Loucy (cell line): ENCODE data around the gene PMAIP1.

ENCODE experiments used
- H2AFZ ChIP-seq: fragments of 200-600 bp; sonication (generic); 2 replicates; pipeline ENCODE4 v1.6.0; 2016; ENCODE audit warnings: antibody characterized with exemption, mild to moderate bottlenecking, low read length, moderate library complexity
- H3F3A ChIP-seq: fragments of 200-600 bp; 2 replicates; pipeline ENCODE4 v1.6.0; 2016; ENCODE audit warnings: antibody characterized with exemption, low read depth, mild to moderate bottlenecking
- H3K27me3 ChIP-seq: fragments of 200-600 bp; sonication (generic); 2 replicates; pipeline ENCODE4 v1.6.1; 2014; ENCODE audit warnings: low read length, mild to moderate bottlenecking; ENCODE audit not compliant: insufficient read depth, poor library complexity, severe bottlenecking
- H3K36me3 ChIP-seq: fragments of 200-600 bp; sonication (generic); 2 replicates; pipeline ENCODE4 v1.6.1; 2016; ENCODE audit warnings: low read length; ENCODE audit not compliant: insufficient read depth
- H3K4me1 ChIP-seq: fragments of 200-600 bp; sonication (generic); 2 replicates; pipeline ENCODE4 v1.5.1; 2014; ENCODE audit warnings: low read length, mild to moderate bottlenecking; ENCODE audit not compliant: insufficient read depth, poor library complexity, severe bottlenecking
- H3K4me2 ChIP-seq: fragments of 200-600 bp; sonication (generic); 2 replicates; pipeline ENCODE4 v1.6.0; 2014; ENCODE audit warnings: antibody characterized with exemption, low read length, low read depth, mild to moderate bottlenecking; ENCODE audit not compliant: poor library complexity, severe bottlenecking
- H3K4me3 ChIP-seq: fragments of 200-600 bp; sonication (generic); 2 replicates; pipeline ENCODE4 v1.5.1; 2014; ENCODE audit warnings: low read length, mild to moderate bottlenecking, mixed read lengths; ENCODE audit not compliant: poor library complexity, severe bottlenecking
- H3K79me2 ChIP-seq: fragments of 200-600 bp; sonication (generic); 2 replicates; pipeline ENCODE4 v1.6.1; 2014; ENCODE audit warnings: low read length; ENCODE audit not compliant: insufficient read depth
- H3K9ac ChIP-seq: fragments of 200-600 bp; sonication (generic); 2 replicates; pipeline ENCODE4 v1.6.0; 2014; ENCODE audit warnings: mild to moderate bottlenecking, low read depth, low read length, moderate library complexity; ENCODE audit not compliant: poor library complexity, severe bottlenecking
- H3K9me2 ChIP-seq: fragments of 200-600 bp; sonication (generic); replicated peaks from 2 replicates; pipeline ENCODE4 v1.6.1; 2016; ENCODE audit warnings: low read depth, low read length, mixed read lengths
- H3K9me3 ChIP-seq: fragments of 200-600 bp; sonication (generic); 2 replicates; pipeline ENCODE4 v1.6.1; 2014; ENCODE audit warnings: mild to moderate bottlenecking, antibody characterized with exemption, low read length, low read depth; ENCODE audit not compliant: insufficient read depth
- H4K20me1 ChIP-seq: fragments of 200-600 bp; sonication (generic); 2 replicates; pipeline ENCODE4 v1.6.0; 2014; ENCODE audit warnings: antibody characterized with exemption, low read length, mild to moderate bottlenecking; ENCODE audit not compliant: insufficient read depth, poor library complexity, severe bottlenecking
- EZH2phosphoT487 ChIP-seq: fragments of 200-600 bp; IDR thresholded peaks from 2 replicates; pipeline ENCODE4 v1.6.1; 2018; ENCODE audit warnings: antibody characterized with exemption, mild to moderate bottlenecking, moderate library complexity, borderline replicate concordance
- TF ChIP-seq, protein P1 (sequence below): fragments of 200-600 bp; sonication (generic); conservative IDR thresholded peaks from 2 replicates; pipeline ENCODE4 v1.5.1; 2014; ENCODE audit warnings: mild to moderate bottlenecking, antibody characterized with exemption, low read length

The PMAIP1 gene

DNA sequence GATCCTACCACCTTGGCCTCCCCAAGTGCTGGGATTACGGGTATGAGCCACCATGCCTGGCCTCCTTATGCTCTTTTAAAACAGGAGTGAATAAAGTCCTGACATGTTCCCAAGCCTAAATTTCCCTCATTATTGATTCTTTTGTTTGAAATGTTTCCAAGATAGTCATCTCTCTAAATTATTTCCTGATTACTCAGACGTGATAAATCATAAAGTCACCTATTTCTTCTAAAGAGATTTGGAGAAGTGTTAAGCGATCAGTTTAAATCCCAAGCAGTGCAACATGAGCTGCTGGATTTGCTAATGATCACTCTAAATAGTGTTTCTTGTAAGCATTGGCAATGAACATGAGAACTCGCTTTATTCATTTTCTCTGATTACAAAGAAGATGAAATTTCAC is 51.8 kb downstream of the PMAIP1 start:
- H4K20me1 ChIP-seq: no peaks in the 10 kb centered on the region
- no peak overlapping the region for H3K4me3 ChIP-seq
- H3K27me3 ChIP-seq: no peaks in the 10 kb centered on the region
- peaks cover 33% of the 10 kb centered on the region for H3K4me1 ChIP-seq
- no peak overlapping the region for H3K4me2 ChIP-seq
- no peaks in the 10 kb centered on the region for H3F3A ChIP-seq
- H3K79me2 ChIP-seq: no peaks in the 10 kb centered on the region
- TF ChIP-seq EZH2phosphoT487: no peak
- TF ChIP-seq, protein P1, sequence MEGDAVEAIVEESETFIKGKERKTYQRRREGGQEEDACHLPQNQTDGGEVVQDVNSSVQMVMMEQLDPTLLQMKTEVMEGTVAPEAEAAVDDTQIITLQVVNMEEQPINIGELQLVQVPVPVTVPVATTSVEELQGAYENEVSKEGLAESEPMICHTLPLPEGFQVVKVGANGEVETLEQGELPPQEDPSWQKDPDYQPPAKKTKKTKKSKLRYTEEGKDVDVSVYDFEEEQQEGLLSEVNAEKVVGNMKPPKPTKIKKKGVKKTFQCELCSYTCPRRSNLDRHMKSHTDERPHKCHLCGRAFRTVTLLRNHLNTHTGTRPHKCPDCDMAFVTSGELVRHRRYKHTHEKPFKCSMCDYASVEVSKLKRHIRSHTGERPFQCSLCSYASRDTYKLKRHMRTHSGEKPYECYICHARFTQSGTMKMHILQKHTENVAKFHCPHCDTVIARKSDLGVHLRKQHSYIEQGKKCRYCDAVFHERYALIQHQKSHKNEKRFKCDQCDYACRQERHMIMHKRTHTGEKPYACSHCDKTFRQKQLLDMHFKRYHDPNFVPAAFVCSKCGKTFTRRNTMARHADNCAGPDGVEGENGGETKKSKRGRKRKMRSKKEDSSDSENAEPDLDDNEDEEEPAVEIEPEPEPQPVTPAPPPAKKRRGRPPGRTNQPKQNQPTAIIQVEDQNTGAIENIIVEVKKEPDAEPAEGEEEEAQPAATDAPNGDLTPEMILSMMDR: no peak
- no peaks in the 10 kb centered on the region for H3K9me2 ChIP-seq
- H3K36me3 ChIP-seq: no peaks in the 10 kb centered on the region
- H2AFZ ChIP-seq: no peak overlapping the region
- H3K9ac ChIP-seq: no peak overlapping the region
- H3K9me3 ChIP-seq: no peaks in the 10 kb centered on the region

DNA sequence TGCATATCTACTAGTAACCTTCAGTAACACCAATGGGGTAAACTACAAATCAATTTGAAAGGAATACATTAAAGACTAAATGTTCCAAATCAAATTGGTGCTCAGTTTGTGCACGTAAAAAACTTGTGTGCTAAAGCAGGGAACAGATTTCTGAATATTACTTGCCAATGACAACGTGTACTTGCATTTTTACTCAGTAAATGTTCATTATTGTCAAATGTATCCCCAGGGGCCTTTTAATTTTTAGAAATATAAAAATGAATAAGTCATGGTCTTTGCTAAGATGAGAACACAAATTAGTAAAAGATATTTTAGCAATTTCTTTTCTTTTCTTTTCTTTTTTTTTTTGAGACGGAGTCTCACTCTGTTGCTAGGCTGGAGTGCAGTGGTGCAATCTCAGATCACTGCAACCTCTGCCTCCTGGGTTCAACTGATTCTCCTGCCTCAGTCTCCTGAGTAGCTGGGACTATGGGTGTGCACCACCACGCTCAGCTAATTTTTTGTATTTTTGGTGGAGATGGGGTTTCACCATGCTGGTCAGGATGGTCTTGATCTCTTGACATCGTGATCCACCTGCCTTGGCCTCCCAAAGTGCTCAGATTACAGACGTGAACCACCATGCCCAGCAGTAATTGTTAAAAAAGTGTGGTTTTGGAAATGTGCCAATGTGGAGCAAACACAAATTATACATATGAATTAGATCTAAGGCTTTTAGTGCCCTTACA is 52.6 kb downstream of the PMAIP1 start:
- H4K20me1 ChIP-seq: no peaks in the 10 kb centered on the region

More for the DNA sequence above, 52.6 kb downstream of the PMAIP1 start:
- no peaks in the 10 kb centered on the region for H3F3A ChIP-seq
- H3K9ac ChIP-seq: no peak overlapping the region
- no peaks in the 10 kb centered on the region for H3K9me2 ChIP-seq
- H3K4me3 ChIP-seq: no peak overlapping the region
- no peaks in the 10 kb centered on the region for H3K79me2 ChIP-seq
- H3K4me1 ChIP-seq: peaks cover 40% of the 10 kb centered on the region
- no peak overlapping the region for H3K4me2 ChIP-seq
- no peaks in the 10 kb centered on the region for H3K36me3 ChIP-seq
- no peak for TF ChIP-seq EZH2phosphoT487
- TF ChIP-seq, protein P1: no peak
- H3K9me3 ChIP-seq: no peaks in the 10 kb centered on the region
- no peaks in the 10 kb centered on the region for H3K27me3 ChIP-seq
- no peak overlapping the region for H2AFZ ChIP-seq
